ENCODE results near the gene LRMDA.

The LRMDA gene

GRCh38 chr10:76015245-76015644 lies 583.8 kb downstream of the LRMDA start:
- no peak for DNase-seq

GRCh38 chr10:76017026-76017732 lies 585.8 kb downstream of the LRMDA start:
- no peak for DNase-seq

GRCh38 chr10:76017733-76018433 lies 586.5 kb downstream of the LRMDA start:
- DNase-seq = peak; percentile 74

- no peak for DNase-seq
Measured at GRCh38 chr10:76020630-76021029, 589.2 kb downstream of the LRMDA start.

- DNase-seq = no peak
Measured at GRCh38 chr10:76021398-76021797, 590.0 kb downstream of the LRMDA start.

- no peak for DNase-seq
Measured at GRCh38 chr10:76022366-76022765, 590.9 kb downstream of the LRMDA start.

- DNase-seq = no peak
Measured at GRCh38 chr10:76023007-76023406, 591.6 kb downstream of the LRMDA start.

GRCh38 chr10:76024460-76025123 lies 593.2 kb downstream of the LRMDA start:
- DNase-seq = no peak

- no peak for DNase-seq
Measured at GRCh38 chr10:76025124-76025477, 593.7 kb downstream of the LRMDA start.

- no peak for DNase-seq
Measured at GRCh38 chr10:76026176-76026771, 594.9 kb downstream of the LRMDA start.

- DNase-seq = no peak
Measured at GRCh38 chr10:76026905-76027304, 595.5 kb downstream of the LRMDA start.

- no peak for DNase-seq
Measured at GRCh38 chr10:76029782-76030181, 598.4 kb downstream of the LRMDA start.

- no peak for DNase-seq
Measured at GRCh38 chr10:76031099-76031498, 599.7 kb downstream of the LRMDA start.

- no peak for DNase-seq
Measured at GRCh38 chr10:76031769-76032699, 600.6 kb downstream of the LRMDA start.

GRCh38 chr10:76032700-76033039 lies 601.2 kb downstream of the LRMDA start:
- DNase-seq = no peak

GRCh38 chr10:76033457-76034196 lies 602.2 kb downstream of the LRMDA start:
- DNase-seq = peak; percentile 7

GRCh38 chr10:76034353-76035205 lies 603.2 kb downstream of the LRMDA start:
- DNase-seq = peak; percentile 43

GRCh38 chr10:76035206-76036110 lies 604.0 kb downstream of the LRMDA start:
- no peak for DNase-seq

GRCh38 chr10:76036111-76036940 lies 604.9 kb downstream of the LRMDA start:
- DNase-seq = peak; percentile 59

Measured in NCI-H82 (cell line).